SJCRH30 (cell line): ENCODE results near the gene PPP1R14B. TPM values are rescaled to one million over a fixed set of nuclear protein-coding genes. Genes with fewer than 3 reads are reported as not detected.
A peak's percentile ranks its signal among the peaks of the same experiment; 100 is the strongest.

Experiments used
- DNase-seq, 2 experiments: peaks; one replicate each; pipeline ENCODE4 v3.0.0-alpha.2; 2015 to 2020
- H3K27ac ChIP-seq: fragments of 250-450 bp; sonication (Bioruptor Pico); 2 replicates; pipeline ENCODE4 v1.5.1; 2020; ENCODE audit warnings: mild to moderate bottlenecking, moderate library complexity
- H3K27me3 ChIP-seq: fragments of 250-450 bp; sonication (Bioruptor Pico); 2 replicates; pipeline ENCODE4 v1.5.1; 2020; ENCODE audit warnings: mild to moderate bottlenecking, moderate library complexity
- H3K36me3 ChIP-seq: fragments of 250-450 bp; sonication (Bioruptor Pico); 2 replicates; pipeline ENCODE4 v1.5.1; 2020; ENCODE audit warnings: mild to moderate bottlenecking, moderate library complexity
- H3K4me1 ChIP-seq: fragments of 250-450 bp; sonication (Bioruptor Pico); 2 replicates; pipeline ENCODE4 v1.5.1; 2020; ENCODE audit warnings: mild to moderate bottlenecking, moderate library complexity
- H3K4me3 ChIP-seq: fragments of 250-450 bp; sonication (Bioruptor Pico); 2 replicates; pipeline ENCODE4 v1.5.1; 2020; ENCODE audit warnings: mild to moderate bottlenecking, moderate library complexity
- H3K9me3 ChIP-seq: fragments of 250-450 bp; sonication (Bioruptor Pico); replicated peaks from 2 replicates; pipeline ENCODE4 v1.5.1; 2020; ENCODE audit warnings: mild to moderate bottlenecking, moderate library complexity
- total RNA-seq: library from RNA; depleted of rRNA; stranded (reverse); fragments of >200 nt; shearing (Covaris generic); gene quantifications from 2 replicates; pipeline ENCODE4 v1.2.3, GENCODE V29; 2014

PPP1R14B gene
- total RNA-seq, 1 experiment from 2014 or later = 556 TPM

- H3K4me1 ChIP-seq = no peaks in the 10 kb centered on the region
- DNase-seq = no peak
- peaks cover 34% of the 10 kb centered on the region for H3K36me3 ChIP-seq
- no peak overlapping the region for H3K27ac ChIP-seq
- no peaks in the 10 kb centered on the region for H3K9me3 ChIP-seq
- H3K27me3 ChIP-seq = no peaks in the 10 kb centered on the region
- no peak overlapping the region for H3K4me3 ChIP-seq
Observed at GRCh38 chr11:64258946-64259532, 12.3 kb upstream of the PPP1R14B start.

- Histone ChIP-seq H3K27ac (no peak overlapping the region), H3K4me1 (0 out of 2 replicates have a peak, but pooled peaks cover 3% of the 10 kb centered on the region), H3K9me3 (no peaks in the 10 kb centered on the region), H3K36me3 (peaks cover 34% of the 10 kb centered on the region), H3K4me3 (no peak overlapping the region), H3K27me3 (no peaks in the 10 kb centered on the region)
- DNase-seq = no peak
Observed at GRCh38 chr11:64258356-64258755, 11.6 kb upstream of the PPP1R14B start.

- H3K36me3 ChIP-seq = peaks cover 33% of the 10 kb centered on the region
- no peaks in the 10 kb centered on the region for H3K9me3 ChIP-seq
- no peak overlapping the region for H3K4me3 ChIP-seq
- DNase-seq = no peak
- 0 out of 2 replicates have a peak, but pooled peaks cover 3% of the 10 kb centered on the region for H3K4me1 ChIP-seq
- no peak overlapping the region for H3K27ac ChIP-seq
- no peaks in the 10 kb centered on the region for H3K27me3 ChIP-seq
Observed at GRCh38 chr11:64256300-64256699, 9.6 kb upstream of the PPP1R14B start.

- Histone ChIP-seq H3K4me3 (no peak overlapping the region), H3K27ac (no peak overlapping the region), H3K9me3 (no peaks in the 10 kb centered on the region), H3K36me3 (peaks cover 31% of the 10 kb centered on the region), H3K4me1 (peaks cover 6% of the 10 kb centered on the region), H3K27me3 (no peaks in the 10 kb centered on the region)
- DNase-seq = no peak
Observed at GRCh38 chr11:64255135-64256128, 8.7 kb upstream of the PPP1R14B start.

- DNase-seq = no peak
- no peak overlapping the region for H3K4me3 ChIP-seq
- no peaks in the 10 kb centered on the region for H3K27me3 ChIP-seq
- peaks cover 22% of the 10 kb centered on the region for H3K36me3 ChIP-seq
- no peak overlapping the region for H3K27ac ChIP-seq
- H3K9me3 ChIP-seq = no peaks in the 10 kb centered on the region
- peaks cover 17% of the 10 kb centered on the region for H3K4me1 ChIP-seq
Observed at GRCh38 chr11:64254326-64254725, 7.6 kb upstream of the PPP1R14B start.

GRCh38 chr11:64253481-64253880 is 6.7 kb upstream of the PPP1R14B start:
- Histone ChIP-seq H3K36me3 (peaks cover 19% of the 10 kb centered on the region; the same call in 1 of the 2 replicates), H3K27ac (no peak overlapping the region), H3K27me3 (no peaks in the 10 kb centered on the region), H3K4me3 (no peak overlapping the region), H3K4me1 (peaks cover 24% of the 10 kb centered on the region), H3K9me3 (no peaks in the 10 kb centered on the region)
- DNase-seq = no peak

GRCh38 chr11:64253043-64253442 is 6.3 kb upstream of the PPP1R14B start:
- Histone ChIP-seq H3K4me3 (no peak overlapping the region), H3K4me1 (peaks cover 27% of the 10 kb centered on the region), H3K27ac (no peak overlapping the region), H3K9me3 (no peaks in the 10 kb centered on the region), H3K27me3 (no peaks in the 10 kb centered on the region), H3K36me3 (peaks cover 15% of the 10 kb centered on the region; the same call in 1 of the 2 replicates)
- no peak for DNase-seq

GRCh38 chr11:64252003-64252872 is 5.5 kb upstream of the PPP1R14B start:
- Histone ChIP-seq H3K4me3 (peak overlapping the region; percentile 88), H3K27me3 (no peaks in the 10 kb centered on the region), H3K9me3 (no peaks in the 10 kb centered on the region), H3K36me3 (peaks cover 11% of the 10 kb centered on the region; the same call in 1 of the 2 replicates), H3K4me1 (peaks cover 27% of the 10 kb centered on the region), H3K27ac (peak overlapping the region; percentile 36; the same call in 1 of the 2 replicates)
- DNase-seq = peak; percentile 52 to 53

- Histone ChIP-seq H3K36me3 (peaks cover 9% of the 10 kb centered on the region; the same call in 1 of the 2 replicates), H3K27ac (peak overlapping the region; percentile 36; the same call in 1 of the 2 replicates)
Observed at GRCh38 chr11:64251753-64252002, 4.9 kb upstream of the PPP1R14B start.

GRCh38 chr11:64251016-64251752 is 4.4 kb upstream of the PPP1R14B start, which contains the start of gene PLCB3:
Gene PLCB3 (plus strand): TSS chr11:64251530. CDS start chr11:64251650, 120 bp downstream.
- Histone ChIP-seq H3K36me3 (peaks cover 10% of the 10 kb centered on the region), H3K9me3 (no peaks in the 10 kb centered on the region), H3K4me1 (peaks cover 27% of the 10 kb centered on the region), H3K4me3 (peak within 1 kb of the TSS; percentile 88), H3K27ac (peak within 1 kb of the TSS; percentile 36; the same call in 1 of the 2 replicates), H3K27me3 (no peaks in the 10 kb centered on the region)
- peak; percentile 44 to 65 for DNase-seq

More at GRCh38 chr11:64251753-64252002, 4.9 kb upstream of the PPP1R14B start:
- peak overlapping the region; percentile 88 for H3K4me3 ChIP-seq
- no peaks in the 10 kb centered on the region for H3K27me3 ChIP-seq
- peaks cover 27% of the 10 kb centered on the region for H3K4me1 ChIP-seq
- H3K9me3 ChIP-seq = no peaks in the 10 kb centered on the region
- DNase-seq = no peak

- no peaks in the 10 kb centered on the region for H3K27me3 ChIP-seq
- peak overlapping the region; percentile 88 for H3K4me3 ChIP-seq
- H3K27ac ChIP-seq = no peak overlapping the region
- no peaks in the 10 kb centered on the region for H3K9me3 ChIP-seq
- peaks cover 13% of the 10 kb centered on the region for H3K36me3 ChIP-seq
- peak in 1 of 2 experiments; percentile 30 for DNase-seq
- peaks cover 27% of the 10 kb centered on the region for H3K4me1 ChIP-seq
Observed at GRCh38 chr11:64250415-64251015, 3.8 kb upstream of the PPP1R14B start.

GRCh38 chr11:64249563-64250414 is 3.0 kb upstream of the PPP1R14B start:
- H3K4me3 ChIP-seq = no peak overlapping the region
- H3K36me3 ChIP-seq = peaks cover 17% of the 10 kb centered on the region
- no peaks in the 10 kb centered on the region for H3K9me3 ChIP-seq
- no peaks in the 10 kb centered on the region for H3K27me3 ChIP-seq
- H3K4me1 ChIP-seq = peaks cover 27% of the 10 kb centered on the region
- DNase-seq = peak; percentile 47 to 74
- H3K27ac ChIP-seq = no peak overlapping the region

GRCh38 chr11:64249038-64249437 is 2.3 kb upstream of the PPP1R14B start:
- peaks cover 27% of the 10 kb centered on the region for H3K4me1 ChIP-seq
- DNase-seq = no peak
- no peak overlapping the region for H3K27ac ChIP-seq
- no peak overlapping the region for H3K4me3 ChIP-seq
- H3K27me3 ChIP-seq = no peaks in the 10 kb centered on the region
- H3K36me3 ChIP-seq = peaks cover 17% of the 10 kb centered on the region
- H3K9me3 ChIP-seq = no peaks in the 10 kb centered on the region
